WI38 (cell line): ENCODE data around the gene CEMIP.

Experiments used
- H3K4me3 ChIP-seq: 2 replicates; pipeline ENCODE4 v1.5.1; 2011; ENCODE audit warnings: low read depth, mild to moderate bottlenecking, control low read depth, low read length
- TF ChIP-seq, protein P1 (sequence below): IDR thresholded peaks from 2 replicates; pipeline ENCODE4 v1.5.1; 2012; ENCODE audit warnings: low read depth, mild to moderate bottlenecking, control low read depth, low read length

The CEMIP gene

GRCh38 chr15:80777826-80778620 lies 1.1 kb upstream of the CEMIP start:
- TF ChIP-seq, protein P1, sequence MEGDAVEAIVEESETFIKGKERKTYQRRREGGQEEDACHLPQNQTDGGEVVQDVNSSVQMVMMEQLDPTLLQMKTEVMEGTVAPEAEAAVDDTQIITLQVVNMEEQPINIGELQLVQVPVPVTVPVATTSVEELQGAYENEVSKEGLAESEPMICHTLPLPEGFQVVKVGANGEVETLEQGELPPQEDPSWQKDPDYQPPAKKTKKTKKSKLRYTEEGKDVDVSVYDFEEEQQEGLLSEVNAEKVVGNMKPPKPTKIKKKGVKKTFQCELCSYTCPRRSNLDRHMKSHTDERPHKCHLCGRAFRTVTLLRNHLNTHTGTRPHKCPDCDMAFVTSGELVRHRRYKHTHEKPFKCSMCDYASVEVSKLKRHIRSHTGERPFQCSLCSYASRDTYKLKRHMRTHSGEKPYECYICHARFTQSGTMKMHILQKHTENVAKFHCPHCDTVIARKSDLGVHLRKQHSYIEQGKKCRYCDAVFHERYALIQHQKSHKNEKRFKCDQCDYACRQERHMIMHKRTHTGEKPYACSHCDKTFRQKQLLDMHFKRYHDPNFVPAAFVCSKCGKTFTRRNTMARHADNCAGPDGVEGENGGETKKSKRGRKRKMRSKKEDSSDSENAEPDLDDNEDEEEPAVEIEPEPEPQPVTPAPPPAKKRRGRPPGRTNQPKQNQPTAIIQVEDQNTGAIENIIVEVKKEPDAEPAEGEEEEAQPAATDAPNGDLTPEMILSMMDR, result no peak
- H3K4me3 ChIP-seq, result no peak overlapping the region

- TF ChIP-seq, protein P1, result no peak
- H3K4me3 ChIP-seq, result peak overlapping the region; percentile 94
Measured at GRCh38 chr15:80778621-80778963, 578 bp upstream of the CEMIP start.

DNA sequence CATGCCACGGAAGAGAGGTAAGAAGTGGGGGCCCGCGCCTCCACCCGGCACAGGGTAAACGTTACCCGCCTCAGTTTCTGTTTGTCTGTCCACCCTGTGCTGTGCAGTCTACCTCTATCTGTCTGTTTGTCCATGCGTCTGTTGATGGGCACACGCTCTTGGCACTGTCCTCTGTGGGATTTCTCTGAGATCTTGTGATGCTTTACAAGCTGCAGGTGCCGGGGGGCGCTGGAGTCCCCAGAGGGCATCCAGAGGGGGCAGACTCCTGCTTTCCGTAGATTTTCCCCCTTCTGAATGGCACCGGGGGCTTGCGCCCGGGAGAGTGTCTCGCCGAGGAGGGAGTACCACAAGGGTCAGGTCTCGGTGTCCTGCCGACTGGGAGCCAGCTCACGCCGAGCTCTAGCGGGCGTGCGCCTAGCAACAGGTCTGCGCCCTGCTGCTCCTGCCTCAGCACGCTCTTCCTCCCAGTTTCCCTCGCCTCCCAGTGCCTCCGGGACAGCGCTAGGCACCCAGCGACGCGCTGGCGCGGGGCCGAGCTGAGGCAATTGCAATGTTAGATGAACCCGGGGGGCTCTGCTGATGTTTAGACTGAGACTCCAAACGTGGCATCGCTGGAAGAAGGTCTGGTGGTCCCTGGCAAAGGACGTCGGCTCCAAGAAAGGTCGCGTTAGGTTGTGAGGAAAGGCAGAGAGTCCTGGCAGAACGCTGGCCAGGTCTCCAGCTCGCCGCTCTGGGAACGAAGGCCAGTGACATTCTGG lies 667 bp downstream of the CEMIP start:
- H3K4me3 ChIP-seq, result peak overlapping the region; percentile 94
- TF ChIP-seq, protein P1, result no peak

DNA sequence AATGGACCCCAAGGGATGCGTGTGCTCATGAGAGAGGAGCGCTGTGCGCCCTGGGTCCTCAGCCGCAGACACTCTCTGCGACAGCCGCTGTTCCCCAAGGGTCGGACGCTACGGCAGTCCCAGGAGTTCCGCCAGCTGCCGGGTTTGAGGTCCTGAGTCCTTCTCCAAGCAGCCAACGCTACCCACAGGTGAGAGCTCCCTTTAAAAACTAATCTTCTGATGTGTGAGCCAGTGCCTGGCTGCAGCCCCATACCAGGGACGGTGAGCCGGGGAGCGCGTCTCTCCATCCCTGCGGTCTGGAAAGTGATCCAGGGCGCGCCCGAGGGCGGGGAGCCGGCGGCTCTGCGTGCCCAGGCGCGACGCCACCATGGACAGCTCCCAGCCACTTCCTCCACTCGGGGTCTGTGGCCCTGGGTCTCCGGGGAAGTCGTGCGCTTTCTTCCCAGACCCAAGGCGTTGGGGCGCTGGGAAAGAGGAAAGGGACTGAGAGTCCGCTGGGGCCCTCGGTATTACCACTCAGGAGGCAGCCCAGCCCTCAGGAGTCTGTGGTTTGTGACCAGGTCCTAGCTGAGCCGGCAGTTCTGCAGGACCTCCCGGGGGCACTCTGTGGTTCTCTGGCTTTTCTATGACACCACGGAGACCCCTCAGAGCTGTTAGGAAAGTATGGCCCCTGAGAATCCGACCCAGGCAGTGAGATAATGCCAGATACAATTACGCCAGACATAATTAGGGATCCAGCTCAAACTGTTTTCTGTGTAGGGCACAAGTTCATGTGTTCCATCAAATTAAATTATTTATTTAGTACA lies 1.4 kb downstream of the CEMIP start:
- TF ChIP-seq, protein P1, result no peak
- H3K4me3 ChIP-seq, result peak overlapping the region; percentile 94

DNA sequence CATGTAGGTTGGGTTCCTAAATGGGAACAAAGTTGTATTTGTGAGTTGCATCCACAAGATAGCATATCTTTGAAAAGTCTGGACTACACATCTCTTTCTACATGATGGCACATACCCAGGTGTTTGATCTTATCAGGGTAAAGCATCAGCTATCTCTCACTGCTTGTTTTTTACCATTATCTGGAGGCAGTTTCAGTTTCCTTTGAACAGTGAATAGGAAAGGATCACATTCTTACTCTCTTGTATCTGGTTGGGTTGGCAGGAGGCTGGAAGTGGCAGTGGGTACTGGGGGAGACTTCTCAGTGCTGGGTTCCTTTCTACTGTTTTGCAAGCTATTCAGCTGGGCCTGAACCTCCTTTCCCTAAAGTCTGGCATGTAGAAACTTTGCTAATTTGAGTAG lies 4.1 kb downstream of the CEMIP start:
- peak overlapping the region; percentile 94 for H3K4me3 ChIP-seq
- TF ChIP-seq, protein P1, result no peak

GRCh38 chr15:80785335-80785734 lies 6.2 kb downstream of the CEMIP start:
- H3K4me3 ChIP-seq, result no peak overlapping the region
- TF ChIP-seq, protein P1, result no peak
